ENCODE data around the gene MYEF2.

MYEF2 gene

DNA sequence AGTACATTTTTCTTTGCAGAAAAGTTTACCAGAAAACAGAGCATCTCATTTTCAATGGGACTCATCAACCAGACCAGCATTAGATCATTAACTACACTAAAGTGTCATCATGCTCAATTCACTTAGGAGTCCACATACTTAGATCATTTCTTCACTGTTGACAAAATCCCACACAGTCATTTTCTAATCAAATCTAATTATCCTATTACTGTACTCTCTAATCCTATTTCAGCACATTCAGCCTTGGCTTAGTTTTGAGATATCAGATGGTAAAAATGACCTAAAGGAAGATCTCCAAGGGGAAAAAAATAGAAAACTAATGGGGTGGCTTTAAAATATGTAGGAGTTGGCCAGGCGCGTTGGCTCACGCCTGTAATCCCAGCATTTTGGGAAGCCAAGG lies 8.2 kb upstream of the MYEF2 start:
- DNase-seq: no peak
- no peak overlapping the region for H3K4me3 ChIP-seq (ENCODE audit: insufficient read depth, low read depth, low read length, poor library complexity, severe bottlenecking)
- H3K27me3 ChIP-seq (replicated peaks; ENCODE audit: control insufficient read depth, insufficient read depth, low read length, poor library complexity, severe bottlenecking): no peaks in the 10 kb centered on the region
- H3K36me3 ChIP-seq (ENCODE audit: control insufficient read depth, insufficient read depth, low read length): no peaks in the 10 kb centered on the region
- H3K4me1 ChIP-seq (ENCODE audit: control insufficient read depth, insufficient read depth, low read length, poor library complexity, severe bottlenecking): no peaks in the 10 kb centered on the region
- H3K27ac ChIP-seq (ENCODE audit: insufficient read depth, low read length, poor library complexity, severe bottlenecking): no peak overlapping the region
- no peaks in the 10 kb centered on the region for H3K9me3 ChIP-seq (ENCODE audit: control insufficient read depth, low read length)

DNA sequence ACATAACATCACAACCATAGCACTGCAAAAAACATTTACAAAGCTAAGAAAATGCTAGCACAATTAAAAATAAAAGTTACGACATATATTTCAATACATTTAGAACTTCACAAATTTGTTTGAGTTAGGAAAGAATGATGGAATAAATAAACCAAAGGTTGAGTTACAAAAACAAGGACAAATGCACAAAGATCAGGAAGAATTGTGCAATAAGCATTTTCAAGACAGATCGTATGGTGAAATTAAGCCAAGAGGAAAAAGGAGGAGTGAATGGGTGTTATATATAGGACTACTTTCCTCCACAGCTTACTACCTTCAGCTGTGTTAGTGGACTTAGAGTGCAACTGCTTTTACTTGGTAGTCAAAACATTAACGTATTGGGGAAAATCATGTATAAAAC lies 7.4 kb upstream of the MYEF2 start:
- H3K9me3 ChIP-seq (ENCODE audit: control insufficient read depth, low read length): no peaks in the 10 kb centered on the region
- no peak overlapping the region for H3K4me3 ChIP-seq (ENCODE audit: insufficient read depth, low read depth, low read length, poor library complexity, severe bottlenecking)
- H3K36me3 ChIP-seq (ENCODE audit: control insufficient read depth, insufficient read depth, low read length): no peaks in the 10 kb centered on the region
- no peaks in the 10 kb centered on the region for H3K4me1 ChIP-seq (ENCODE audit: control insufficient read depth, insufficient read depth, low read length, poor library complexity, severe bottlenecking)
- no peak for DNase-seq
- no peak overlapping the region for H3K27ac ChIP-seq (ENCODE audit: insufficient read depth, low read length, poor library complexity, severe bottlenecking)
- H3K27me3 ChIP-seq (replicated peaks; ENCODE audit: control insufficient read depth, insufficient read depth, low read length, poor library complexity, severe bottlenecking): no peaks in the 10 kb centered on the region

DNA sequence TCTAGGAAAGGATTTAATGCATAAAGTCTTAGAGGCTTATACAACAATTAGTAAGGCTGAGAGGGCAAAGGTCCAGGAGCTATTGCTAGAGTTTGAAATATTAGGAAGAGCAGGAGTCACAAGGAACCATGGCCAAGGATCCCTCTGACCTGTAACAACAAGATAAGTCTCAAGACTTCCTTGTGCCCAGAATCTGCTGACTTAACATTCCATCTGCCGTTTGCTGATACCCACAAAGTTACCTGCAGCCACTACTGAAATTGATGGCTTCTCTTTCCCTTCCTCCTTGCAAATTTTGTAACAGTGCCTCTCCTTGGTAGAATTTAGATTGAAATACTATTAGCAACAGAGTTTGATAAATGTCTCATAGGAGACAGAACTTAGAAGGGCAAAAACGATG lies 4.7 kb upstream of the MYEF2 start:
- no peaks in the 10 kb centered on the region for H3K9me3 ChIP-seq (ENCODE audit: control insufficient read depth, low read length)
- DNase-seq: no peak
- no peak overlapping the region for H3K27ac ChIP-seq (ENCODE audit: insufficient read depth, low read length, poor library complexity, severe bottlenecking)
- H3K4me1 ChIP-seq (ENCODE audit: control insufficient read depth, insufficient read depth, low read length, poor library complexity, severe bottlenecking): no peaks in the 10 kb centered on the region
- H3K36me3 ChIP-seq (ENCODE audit: control insufficient read depth, insufficient read depth, low read length): no peaks in the 10 kb centered on the region
- H3K27me3 ChIP-seq (replicated peaks; ENCODE audit: control insufficient read depth, insufficient read depth, low read length, poor library complexity, severe bottlenecking): no peaks in the 10 kb centered on the region
- no peak overlapping the region for H3K4me3 ChIP-seq (ENCODE audit: insufficient read depth, low read depth, low read length, poor library complexity, severe bottlenecking)

DNA sequence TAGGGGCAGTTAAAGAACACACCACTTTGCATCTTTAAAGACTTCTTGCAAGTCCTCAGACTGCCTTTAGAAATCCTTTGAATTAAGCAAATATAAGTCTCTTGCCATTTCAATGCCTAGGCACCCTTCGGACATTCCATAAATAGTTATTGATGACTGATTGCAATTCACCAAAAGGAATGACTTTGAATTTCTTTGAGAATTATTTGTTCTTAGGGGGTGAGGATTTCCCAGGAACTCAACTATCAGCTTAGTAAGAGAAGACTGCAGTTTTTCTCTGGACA lies 495 bp upstream of the MYEF2 start:
- Histone ChIP-seq H3K9me3 (ENCODE audit: control insufficient read depth, low read length) (no peaks in the 10 kb centered on the region), H3K27ac (ENCODE audit: insufficient read depth, low read length, poor library complexity, severe bottlenecking) (no peak overlapping the region)
- DNase-seq: no peak

GRCh38 chr15:48177383-48177765 lies 721 bp downstream of the MYEF2 start:
- no peaks in the 10 kb centered on the region for H3K9me3 ChIP-seq (ENCODE audit: control insufficient read depth, low read length)
- peak in 1 of 3 donors; percentile 2 for DNase-seq
- H3K4me1 ChIP-seq (ENCODE audit: control insufficient read depth, insufficient read depth, low read length, poor library complexity, severe bottlenecking): no peaks in the 10 kb centered on the region
- peak overlapping the region; percentile 39 for H3K27ac ChIP-seq (ENCODE audit: insufficient read depth, low read length, poor library complexity, severe bottlenecking)
- no peaks in the 10 kb centered on the region for H3K27me3 ChIP-seq (replicated peaks; ENCODE audit: control insufficient read depth, insufficient read depth, low read length, poor library complexity, severe bottlenecking)
- H3K4me3 ChIP-seq (ENCODE audit: insufficient read depth, low read depth, low read length, poor library complexity, severe bottlenecking): peak overlapping the region; percentile 57
- H3K36me3 ChIP-seq (ENCODE audit: control insufficient read depth, insufficient read depth, low read length): no peaks in the 10 kb centered on the region

More for the DNA sequence above, 495 bp upstream of the MYEF2 start:
- Histone ChIP-seq H3K4me3 (ENCODE audit: insufficient read depth, low read depth, low read length, poor library complexity, severe bottlenecking) (peak overlapping the region; percentile 57), H3K27me3 (replicated peaks; ENCODE audit: control insufficient read depth, insufficient read depth, low read length, poor library complexity, severe bottlenecking) (no peaks in the 10 kb centered on the region), H3K4me1 (ENCODE audit: control insufficient read depth, insufficient read depth, low read length, poor library complexity, severe bottlenecking) (no peaks in the 10 kb centered on the region), H3K36me3 (ENCODE audit: control insufficient read depth, insufficient read depth, low read length) (no peaks in the 10 kb centered on the region)

DNA sequence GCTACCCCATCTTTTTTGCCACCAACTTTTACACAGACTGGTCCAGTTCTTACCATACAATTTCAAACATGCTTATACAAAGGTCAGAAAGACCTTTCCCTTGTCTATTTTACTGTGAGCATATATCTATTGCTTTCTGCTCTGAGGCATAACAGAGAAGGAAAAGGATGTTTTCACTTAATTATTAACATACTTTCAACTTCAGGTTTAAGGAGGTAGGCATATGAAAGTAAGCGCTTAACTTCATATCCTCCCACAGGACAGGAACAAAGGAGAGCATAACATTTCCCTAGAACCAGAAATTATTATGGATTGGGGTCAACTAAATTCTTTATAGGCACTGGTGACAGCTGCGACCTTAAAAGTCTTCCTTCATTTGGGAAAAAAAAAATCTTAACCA lies 1.1 kb downstream of the MYEF2 start:
- no peak overlapping the region for H3K4me3 ChIP-seq (ENCODE audit: insufficient read depth, low read depth, low read length, poor library complexity, severe bottlenecking)
- H3K36me3 ChIP-seq (ENCODE audit: control insufficient read depth, insufficient read depth, low read length): no peaks in the 10 kb centered on the region
- H3K27me3 ChIP-seq (replicated peaks; ENCODE audit: control insufficient read depth, insufficient read depth, low read length, poor library complexity, severe bottlenecking): no peaks in the 10 kb centered on the region
- H3K9me3 ChIP-seq (ENCODE audit: control insufficient read depth, low read length): no peaks in the 10 kb centered on the region
- H3K27ac ChIP-seq (ENCODE audit: insufficient read depth, low read length, poor library complexity, severe bottlenecking): no peak overlapping the region
- no peaks in the 10 kb centered on the region for H3K4me1 ChIP-seq (ENCODE audit: control insufficient read depth, insufficient read depth, low read length, poor library complexity, severe bottlenecking)
- DNase-seq: no peak

GRCh38 chr15:48176112-48176511 lies 2.0 kb downstream of the MYEF2 start:
- H3K4me3 ChIP-seq (ENCODE audit: insufficient read depth, low read depth, low read length, poor library complexity, severe bottlenecking): no peak overlapping the region
- no peaks in the 10 kb centered on the region for H3K27me3 ChIP-seq (replicated peaks; ENCODE audit: control insufficient read depth, insufficient read depth, low read length, poor library complexity, severe bottlenecking)
- H3K36me3 ChIP-seq (ENCODE audit: control insufficient read depth, insufficient read depth, low read length): no peaks in the 10 kb centered on the region

GRCh38 chr15:48175126-48175525 lies 3.0 kb downstream of the MYEF2 start:
- no peaks in the 10 kb centered on the region for H3K4me1 ChIP-seq (ENCODE audit: control insufficient read depth, insufficient read depth, low read length, poor library complexity, severe bottlenecking)
- no peak overlapping the region for H3K27ac ChIP-seq (ENCODE audit: insufficient read depth, low read length, poor library complexity, severe bottlenecking)
- DNase-seq: no peak
- H3K4me3 ChIP-seq (ENCODE audit: insufficient read depth, low read depth, low read length, poor library complexity, severe bottlenecking): no peak overlapping the region
- H3K27me3 ChIP-seq (replicated peaks; ENCODE audit: control insufficient read depth, insufficient read depth, low read length, poor library complexity, severe bottlenecking): no peaks in the 10 kb centered on the region
- H3K9me3 ChIP-seq (ENCODE audit: control insufficient read depth, low read length): no peaks in the 10 kb centered on the region
- no peaks in the 10 kb centered on the region for H3K36me3 ChIP-seq (ENCODE audit: control insufficient read depth, insufficient read depth, low read length)

More at GRCh38 chr15:48176112-48176511, 2.0 kb downstream of the MYEF2 start:
- DNase-seq: no peak
- Histone ChIP-seq H3K9me3 (ENCODE audit: control insufficient read depth, low read length) (no peaks in the 10 kb centered on the region), H3K4me1 (ENCODE audit: control insufficient read depth, insufficient read depth, low read length, poor library complexity, severe bottlenecking) (no peaks in the 10 kb centered on the region), H3K27ac (ENCODE audit: insufficient read depth, low read length, poor library complexity, severe bottlenecking) (no peak overlapping the region)

DNA sequence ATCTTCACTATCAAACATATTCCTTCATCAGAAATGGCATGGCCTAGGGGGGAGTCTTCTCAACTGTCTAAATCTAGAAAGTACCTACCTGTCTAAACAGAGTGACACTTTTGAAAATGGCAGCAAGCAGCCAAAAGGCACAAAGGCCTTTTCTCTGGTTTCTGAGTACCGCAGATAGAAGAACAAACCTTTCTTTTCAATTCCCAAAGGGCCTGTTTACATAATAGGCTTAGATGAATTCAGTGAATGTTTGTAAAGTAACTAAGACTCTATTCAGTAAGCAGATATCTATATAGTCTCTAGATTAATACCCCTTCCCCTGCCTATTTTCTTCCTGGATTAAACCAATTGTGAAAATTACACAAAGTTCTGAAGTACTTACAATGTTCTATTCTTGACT lies 7.1 kb downstream of the MYEF2 start:
- Histone ChIP-seq H3K9me3 (ENCODE audit: control insufficient read depth, low read length) (no peaks in the 10 kb centered on the region), H3K27me3 (replicated peaks; ENCODE audit: control insufficient read depth, insufficient read depth, low read length, poor library complexity, severe bottlenecking) (no peaks in the 10 kb centered on the region), H3K4me1 (ENCODE audit: control insufficient read depth, insufficient read depth, low read length, poor library complexity, severe bottlenecking) (no peaks in the 10 kb centered on the region), H3K4me3 (ENCODE audit: insufficient read depth, low read depth, low read length, poor library complexity, severe bottlenecking) (no peak overlapping the region), H3K36me3 (ENCODE audit: control insufficient read depth, insufficient read depth, low read length) (no peaks in the 10 kb centered on the region), H3K27ac (ENCODE audit: insufficient read depth, low read length, poor library complexity, severe bottlenecking) (no peak overlapping the region)
- no peak for DNase-seq

GRCh38 chr15:48168616-48169015 lies 9.5 kb downstream of the MYEF2 start:
- Histone ChIP-seq H3K27me3 (replicated peaks; ENCODE audit: control insufficient read depth, insufficient read depth, low read length, poor library complexity, severe bottlenecking) (no peaks in the 10 kb centered on the region), H3K4me3 (ENCODE audit: insufficient read depth, low read depth, low read length, poor library complexity, severe bottlenecking) (no peak overlapping the region), H3K9me3 (ENCODE audit: control insufficient read depth, low read length) (no peaks in the 10 kb centered on the region), H3K27ac (ENCODE audit: insufficient read depth, low read length, poor library complexity, severe bottlenecking) (no peak overlapping the region), H3K4me1 (ENCODE audit: control insufficient read depth, insufficient read depth, low read length, poor library complexity, severe bottlenecking) (no peaks in the 10 kb centered on the region), H3K36me3 (ENCODE audit: control insufficient read depth, insufficient read depth, low read length) (no peaks in the 10 kb centered on the region)
- DNase-seq: no peak

- DNase-seq: no peak
- no peak overlapping the region for H3K27ac ChIP-seq (ENCODE audit: insufficient read depth, low read length, poor library complexity, severe bottlenecking)
These were observed 24.6 kb downstream of the MYEF2 start for GRCh38 chr15:48153526-48153925.

More at GRCh38 chr15:48153526-48153925, 24.6 kb downstream of the MYEF2 start:
- Histone ChIP-seq H3K4me1 (ENCODE audit: control insufficient read depth, insufficient read depth, low read length, poor library complexity, severe bottlenecking) (no peaks in the 10 kb centered on the region), H3K9me3 (ENCODE audit: control insufficient read depth, low read length) (no peaks in the 10 kb centered on the region), H3K4me3 (ENCODE audit: insufficient read depth, low read depth, low read length, poor library complexity, severe bottlenecking) (no peak overlapping the region), H3K27me3 (replicated peaks; ENCODE audit: control insufficient read depth, insufficient read depth, low read length, poor library complexity, severe bottlenecking) (no peaks in the 10 kb centered on the region), H3K36me3 (ENCODE audit: control insufficient read depth, insufficient read depth, low read length) (peaks cover 3% of the 10 kb centered on the region)

Measured in effector memory CD4-positive, alpha-beta T cell (primary cell).